ES-I3 (cell line): ENCODE measurements around the gene LIPE.

Experiments
- H3K36me3 ChIP-seq: 2 replicates; pipeline ENCODE4 v1.6.1; 2013; ENCODE audit warnings: mild to moderate bottlenecking, low read length, control low read depth, moderate library complexity; ENCODE audit not compliant: insufficient read depth
- H3K4me1 ChIP-seq: 2 replicates; pipeline ENCODE4 v1.6.1; 2013; ENCODE audit warnings: mild to moderate bottlenecking, control low read depth, low read length; ENCODE audit not compliant: insufficient read depth
- H3K9ac ChIP-seq: 2 replicates; pipeline ENCODE4 v1.6.1; 2013; ENCODE audit warnings: low read depth, mild to moderate bottlenecking, low read length, moderate library complexity
- H3K9me3 ChIP-seq: 2 replicates; pipeline ENCODE4 v1.6.1; 2013; ENCODE audit warnings: mild to moderate bottlenecking, low read length, moderate library complexity; ENCODE audit not compliant: control insufficient read depth, insufficient read depth

Gene LIPE

DNA sequence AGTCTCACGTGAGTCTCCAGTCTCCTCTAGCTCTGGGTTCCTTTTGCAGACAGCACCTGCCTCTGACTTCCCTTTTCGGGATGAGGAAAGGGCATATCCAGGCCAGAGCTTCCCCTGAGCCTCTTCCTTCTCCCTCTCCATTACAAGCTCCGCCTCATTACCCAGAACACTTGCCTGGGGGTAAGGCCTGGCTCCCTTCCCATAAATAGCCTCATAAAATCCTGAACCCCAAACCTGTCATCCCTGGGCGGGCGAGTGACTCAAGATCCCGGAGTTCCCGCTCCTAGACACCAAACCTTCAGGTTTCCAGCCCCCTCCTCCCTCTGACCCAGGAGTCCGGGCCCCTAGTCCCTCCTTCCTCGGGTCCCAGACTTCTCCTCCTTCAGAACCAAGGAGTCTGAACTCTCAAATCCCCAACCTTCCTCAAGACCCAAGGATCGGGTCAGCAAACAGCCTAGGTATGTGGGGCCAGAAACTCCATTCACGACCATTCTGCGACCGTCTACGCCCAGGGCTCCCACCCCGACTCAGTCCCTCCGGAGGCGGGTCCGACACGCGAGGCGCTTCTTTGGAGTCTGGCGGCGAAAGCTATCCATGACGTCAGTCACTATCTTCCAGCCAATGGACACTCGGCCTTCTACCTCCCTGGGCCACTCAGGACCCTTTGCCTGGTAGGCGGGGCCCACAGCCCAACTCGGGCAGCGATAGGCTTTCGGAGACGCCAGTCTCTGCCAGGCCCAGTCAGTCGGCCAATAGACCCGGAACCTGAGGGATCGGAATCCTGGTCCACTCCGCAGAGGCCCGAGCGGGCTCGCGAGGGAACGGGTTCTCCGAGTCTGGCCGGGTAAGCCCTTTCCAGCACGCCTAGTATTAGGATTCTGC, 30.6 kb downstream of the LIPE start:
- Histone ChIP-seq H3K9me3 (no peaks in the 10 kb centered on the region), H3K9ac (peak overlapping the region; percentile 89), H3K36me3 (no peaks in the 10 kb centered on the region), H3K4me1 (peaks cover 6% of the 10 kb centered on the region; the same call in 1 of the 2 replicates)

- Histone ChIP-seq H3K4me1 (peaks cover 6% of the 10 kb centered on the region; the same call in 1 of the 2 replicates), H3K36me3 (no peaks in the 10 kb centered on the region), H3K9me3 (no peaks in the 10 kb centered on the region), H3K9ac (no peak overlapping the region)
Observed at GRCh38 chr19:42394751-42395150, 32.4 kb downstream of the LIPE start.

DNA sequence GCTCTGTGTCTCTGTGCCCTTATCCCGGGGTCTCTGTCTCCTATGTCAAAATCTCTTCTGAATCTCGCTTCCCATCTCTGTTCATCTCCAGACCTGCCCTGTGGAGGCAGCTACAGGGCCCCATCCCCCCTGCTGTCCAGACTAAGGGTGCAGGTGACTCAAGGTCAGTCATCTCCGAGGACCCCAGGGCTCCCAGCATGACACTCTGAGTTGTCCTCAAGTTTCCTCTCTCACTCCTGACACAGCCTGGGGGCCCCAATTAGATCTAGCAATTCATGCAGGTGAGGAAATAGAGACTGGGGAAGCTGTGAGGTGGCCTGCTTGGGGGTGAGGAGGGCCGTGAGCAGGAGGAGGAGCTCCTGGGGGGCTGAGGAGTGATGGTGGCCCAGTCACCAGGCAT, 35.0 kb downstream of the LIPE start:
- Histone ChIP-seq H3K36me3 (no peaks in the 10 kb centered on the region), H3K9me3 (no peaks in the 10 kb centered on the region), H3K4me1 (peaks cover 10% of the 10 kb centered on the region; the same call in 1 of the 2 replicates), H3K9ac (no peak overlapping the region)

DNA sequence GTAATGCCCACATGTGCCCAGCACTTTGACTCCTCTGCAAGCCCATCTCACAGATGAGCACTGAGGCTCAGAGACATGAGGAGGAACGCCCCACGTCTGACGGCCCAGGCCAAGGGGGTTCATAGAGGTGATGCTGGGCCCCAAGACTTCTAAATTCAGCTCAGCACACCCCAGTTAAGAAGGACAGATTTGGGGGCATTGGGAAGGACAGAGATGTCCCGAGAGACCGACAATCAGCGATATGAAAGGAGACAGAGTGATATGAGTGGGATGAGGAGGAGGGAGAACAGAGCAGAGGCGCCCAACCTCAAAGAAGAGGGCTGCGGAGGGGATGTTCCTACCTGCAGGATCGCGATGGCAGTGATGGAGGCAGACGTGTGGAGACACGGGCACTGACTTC, 37.3 kb downstream of the LIPE start, which contains the start of gene CNFN:
Gene CNFN, minus strand, starts transcription at position 399 of the 400 bp plus-strand sequence. CDS start 1,260 bp downstream, outside the sequence.
- Histone ChIP-seq H3K9ac (no peak within 1 kb of the TSS), H3K9me3 (no peaks in the 10 kb centered on the region), H3K4me1 (peaks cover 10% of the 10 kb centered on the region; the same call in 1 of the 2 replicates), H3K36me3 (no peaks in the 10 kb centered on the region)

- Histone ChIP-seq H3K9me3 (no peaks in the 10 kb centered on the region), H3K4me1 (peaks cover 10% of the 10 kb centered on the region; the same call in 1 of the 2 replicates), H3K9ac (no peak overlapping the region), H3K36me3 (no peaks in the 10 kb centered on the region)
Observed at GRCh38 chr19:42388851-42389489, 38.2 kb downstream of the LIPE start.

GRCh38 chr19:42386974-42387707, 40.0 kb downstream of the LIPE start:
- peak overlapping the region; percentile 65 for H3K9ac ChIP-seq
- H3K4me1 ChIP-seq: peaks cover 8% of the 10 kb centered on the region; the same call in 1 of the 2 replicates
- H3K9me3 ChIP-seq: no peaks in the 10 kb centered on the region
- H3K36me3 ChIP-seq: no peaks in the 10 kb centered on the region

- Histone ChIP-seq H3K9me3 (no peaks in the 10 kb centered on the region), H3K4me1 (peaks cover 6% of the 10 kb centered on the region; the same call in 1 of the 2 replicates), H3K9ac (no peak overlapping the region), H3K36me3 (no peaks in the 10 kb centered on the region; the same call in 1 of the 2 replicates)
Observed at GRCh38 chr19:42380155-42380554, 47.0 kb downstream of the LIPE start.

GRCh38 chr19:42378225-42379215, 48.7 kb downstream of the LIPE start:
- no peak overlapping the region for H3K9ac ChIP-seq
- no peaks in the 10 kb centered on the region for H3K9me3 ChIP-seq
- peaks cover 6% of the 10 kb centered on the region; the same call in 1 of the 2 replicates for H3K4me1 ChIP-seq

DNA sequence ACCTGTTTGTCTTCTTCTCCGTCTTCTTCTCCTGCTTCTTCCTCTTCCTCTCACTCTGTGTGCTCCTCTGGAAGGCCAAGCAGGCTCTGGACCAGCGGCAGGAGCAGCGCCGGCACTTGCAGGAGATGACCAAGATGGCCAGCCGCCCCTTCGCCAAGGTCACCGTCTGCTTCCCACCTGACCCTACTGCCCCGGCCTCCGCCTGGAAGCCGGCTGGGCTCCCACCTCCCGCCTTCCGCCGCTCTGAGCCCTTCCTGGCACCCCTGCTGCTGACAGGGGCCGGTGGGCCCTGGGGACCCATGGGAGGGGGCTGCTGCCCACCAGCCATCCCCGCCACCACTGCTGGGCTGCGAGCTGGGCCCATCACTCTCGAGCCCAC, 51.0 kb downstream of the LIPE start:
- Histone ChIP-seq H3K36me3 (peaks cover 4% of the 10 kb centered on the region; the same call in 1 of the 2 replicates), H3K4me1 (0 out of 2 replicates have a peak, but pooled peaks cover 4% of the 10 kb centered on the region), H3K9me3 (no peaks in the 10 kb centered on the region), H3K9ac (no peak overlapping the region)

More at GRCh38 chr19:42378225-42379215, 48.7 kb downstream of the LIPE start:
- H3K36me3 ChIP-seq: peaks cover 4% of the 10 kb centered on the region; the same call in 1 of the 2 replicates

GRCh38 chr19:42375415-42376176, 51.6 kb downstream of the LIPE start:
- H3K9me3 ChIP-seq: no peaks in the 10 kb centered on the region
- peaks cover 8% of the 10 kb centered on the region; the same call in 1 of the 2 replicates for H3K4me1 ChIP-seq
- H3K9ac ChIP-seq: no peak overlapping the region
- peaks cover 4% of the 10 kb centered on the region; the same call in 1 of the 2 replicates for H3K36me3 ChIP-seq

DNA sequence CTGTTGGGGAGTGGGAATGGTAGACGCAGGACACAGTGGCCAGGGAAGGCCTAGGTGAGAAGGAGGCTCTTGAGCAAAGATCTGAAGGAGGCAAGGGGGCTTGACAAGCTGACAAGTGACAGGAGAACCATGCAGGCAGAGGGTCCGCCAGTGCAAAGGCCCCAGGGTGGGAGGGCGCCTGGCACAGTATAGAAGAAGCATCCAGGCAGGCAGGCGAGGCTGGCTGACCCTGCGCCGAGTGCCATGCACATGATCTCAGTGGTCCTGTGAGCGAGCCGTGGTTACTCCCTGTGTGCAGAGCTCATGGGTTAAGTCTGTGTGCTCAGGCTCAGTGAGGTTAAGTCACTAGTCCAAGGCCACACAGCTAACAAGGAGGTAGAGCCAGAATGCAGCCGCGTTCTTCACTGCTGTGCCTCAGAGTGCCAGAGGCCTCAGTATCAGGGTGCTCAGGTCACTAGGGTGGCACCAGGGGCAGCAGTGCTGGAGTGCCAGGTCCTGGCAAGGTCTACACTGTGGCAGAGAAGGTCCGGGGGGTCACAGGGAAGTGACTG, 52.3 kb downstream of the LIPE start:
- H3K36me3 ChIP-seq: peaks cover 4% of the 10 kb centered on the region; the same call in 1 of the 2 replicates
- no peaks in the 10 kb centered on the region for H3K9me3 ChIP-seq
- peaks cover 13% of the 10 kb centered on the region; the same call in 1 of the 2 replicates for H3K4me1 ChIP-seq
- H3K9ac ChIP-seq: no peak overlapping the region

DNA sequence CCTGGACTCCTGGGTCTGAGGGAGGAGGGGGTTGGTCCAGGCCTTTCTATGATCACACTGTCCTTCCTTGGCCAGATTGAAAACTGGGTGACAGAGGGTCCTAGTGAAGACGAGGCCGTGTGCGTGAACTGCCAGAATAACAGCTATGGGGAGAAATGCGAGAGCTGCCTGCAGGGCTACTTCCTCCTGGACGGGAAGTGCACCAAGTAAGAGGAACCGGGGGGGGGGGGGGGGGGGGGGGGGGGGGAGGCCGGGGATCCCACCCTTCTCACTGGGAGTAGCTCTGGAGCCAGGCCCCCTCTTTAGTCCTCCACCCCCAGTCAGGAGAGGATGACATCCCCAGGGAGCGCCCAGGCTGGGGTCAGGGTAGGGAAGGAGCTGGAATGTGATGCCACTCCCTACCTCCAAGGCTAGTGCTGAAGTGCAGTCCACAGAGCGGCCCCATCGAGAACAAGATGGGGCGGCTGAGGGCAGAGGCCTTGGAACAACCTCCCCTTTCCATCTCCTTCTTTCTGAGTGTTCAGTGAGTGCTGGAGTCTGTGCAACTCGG, 56.5 kb downstream of the LIPE start:
- H3K4me1 ChIP-seq: peaks cover 19% of the 10 kb centered on the region; the same call in 1 of the 2 replicates
- peaks cover 8% of the 10 kb centered on the region for H3K36me3 ChIP-seq
- H3K9me3 ChIP-seq: no peaks in the 10 kb centered on the region
- H3K9ac ChIP-seq: no peak overlapping the region
